ENCODE results near the gene SKP2.

DNA sequence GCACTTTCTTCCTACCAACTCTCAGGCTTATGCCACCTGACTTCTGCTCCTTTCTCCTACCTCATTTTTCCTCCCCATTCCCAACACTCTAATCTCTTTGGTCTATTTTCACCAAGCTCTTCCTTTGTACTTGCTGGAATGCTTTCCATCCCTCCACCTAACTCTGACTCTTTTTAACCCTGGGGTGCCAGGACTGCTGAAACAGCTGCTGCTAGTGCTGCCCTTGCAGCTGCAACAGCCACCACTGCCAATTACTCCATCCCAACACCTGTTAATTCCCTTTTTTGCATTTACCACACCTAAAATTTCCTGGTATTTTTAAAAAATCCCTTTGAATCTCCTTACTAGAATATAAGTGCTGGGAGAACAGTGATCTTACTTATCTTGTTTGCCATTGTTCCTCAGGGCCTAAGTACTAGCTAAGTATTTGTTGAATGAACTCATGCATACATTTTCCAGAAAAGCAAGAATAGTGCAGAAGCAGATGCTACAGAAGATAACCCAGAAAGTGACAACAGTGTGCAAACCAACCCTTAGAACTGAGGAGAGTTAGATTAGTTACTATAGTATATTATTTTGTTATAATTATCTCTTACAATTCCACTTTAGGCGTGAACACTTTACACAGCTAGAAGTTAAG lies 78.4 kb downstream of the SKP2 start:
- TF ChIP-seq, protein P1, sequence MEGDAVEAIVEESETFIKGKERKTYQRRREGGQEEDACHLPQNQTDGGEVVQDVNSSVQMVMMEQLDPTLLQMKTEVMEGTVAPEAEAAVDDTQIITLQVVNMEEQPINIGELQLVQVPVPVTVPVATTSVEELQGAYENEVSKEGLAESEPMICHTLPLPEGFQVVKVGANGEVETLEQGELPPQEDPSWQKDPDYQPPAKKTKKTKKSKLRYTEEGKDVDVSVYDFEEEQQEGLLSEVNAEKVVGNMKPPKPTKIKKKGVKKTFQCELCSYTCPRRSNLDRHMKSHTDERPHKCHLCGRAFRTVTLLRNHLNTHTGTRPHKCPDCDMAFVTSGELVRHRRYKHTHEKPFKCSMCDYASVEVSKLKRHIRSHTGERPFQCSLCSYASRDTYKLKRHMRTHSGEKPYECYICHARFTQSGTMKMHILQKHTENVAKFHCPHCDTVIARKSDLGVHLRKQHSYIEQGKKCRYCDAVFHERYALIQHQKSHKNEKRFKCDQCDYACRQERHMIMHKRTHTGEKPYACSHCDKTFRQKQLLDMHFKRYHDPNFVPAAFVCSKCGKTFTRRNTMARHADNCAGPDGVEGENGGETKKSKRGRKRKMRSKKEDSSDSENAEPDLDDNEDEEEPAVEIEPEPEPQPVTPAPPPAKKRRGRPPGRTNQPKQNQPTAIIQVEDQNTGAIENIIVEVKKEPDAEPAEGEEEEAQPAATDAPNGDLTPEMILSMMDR (IDR thresholded peaks at IDR 0.05) = no peak
- no peak for TF ChIP-seq POLR2A (IDR thresholded peaks at IDR 0.05)

All from adrenal gland (tissue), 5 donors.